Keratinocyte (primary cell): ENCODE results near the gene NYNRIN.

Source experiments
- CTCF ChIP-seq, 3 experiments: IDR thresholded peaks in 1 of 3; conservative IDR thresholded peaks in 1 of 3; optimal IDR thresholded peaks in 1 of 3; 2 replicates in 2 of 3; 3 replicates in 1 of 3; pipeline versions ENCODE3 to v1.5.1; 2011; ENCODE audit warnings: low read length in 3 of 3, mild to moderate bottlenecking in 3 of 3, moderate library complexity in 2 of 3, control low read depth in 1 of 3, inconsistent platforms in 1 of 3; ENCODE audit not compliant: insufficient read depth in 2 of 3; ENCODE audit errors: extremely low read depth in 1 of 3
- EZH2 ChIP-seq: IDR thresholded peaks from one replicate; pipeline ENCODE4 v1.6.1; 2012; ENCODE audit warnings: inconsistent platforms, mild to moderate bottlenecking, low read length, moderate library complexity

DNA sequence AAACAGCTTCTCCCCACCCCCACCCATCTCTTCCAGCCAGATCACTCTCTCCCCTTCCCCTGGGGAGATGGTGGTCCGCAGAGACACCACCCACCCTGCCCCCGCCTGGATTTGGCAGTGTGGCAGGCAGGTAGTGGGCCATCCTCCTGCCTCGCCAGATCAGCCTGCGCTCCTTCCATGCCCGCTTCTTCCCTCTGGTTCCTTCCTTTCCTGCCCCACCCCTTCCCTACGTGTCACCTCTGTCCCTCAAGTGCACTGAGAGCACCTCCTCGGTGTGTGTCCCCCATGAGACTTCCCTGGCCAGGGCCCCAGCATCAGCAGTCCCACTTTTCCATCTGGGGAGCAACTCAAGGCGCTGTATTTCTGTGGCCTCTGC lies 632 bp downstream of the NYNRIN start:
- TF ChIP-seq CTCF (optimal IDR thresholded peaks at IDR 0.05 in 1 of 3, IDR thresholded peaks at IDR 0.05 in 1 of 3, conservative IDR thresholded peaks at IDR 0.05 in 1 of 3; ENCODE audit: extremely low read depth in 1 of 3, insufficient read depth in 2 of 3, low read length in 3 of 3) (no peak), EZH2 (no peak)
